Endothelial cell of umbilical vein (primary cell): ENCODE results near the gene LRRN3. TPM values are rescaled to one million over a fixed set of nuclear protein-coding genes. Genes with fewer than 3 reads are reported as not detected.

ENCODE experiments used
- BruUV-seq: library from RNA; stranded (reverse); fragments of 400-500 nt; replicated peaks from 2 replicates; lab custom pipeline; 2021; lab: Mats Ljungman, UMichigan
- CTCF ChIA-PET: fragments of 300-600, 350-600 bp; sonication (Branson Sonifier 250); formaldehyde crosslinking; loops from one replicate; lab custom pipeline; 2021; ENCODE audit warnings: antibody characterized with exemption, inconsistent platforms; lab: Charles Lee
- POLR2A ChIA-PET: fragments of 300-600, 350-600 bp; sonication (Branson Sonifier 250); formaldehyde crosslinking; loops from one replicate; lab custom pipeline; 2021; ENCODE audit warnings: antibody characterized with exemption, inconsistent platforms; lab: Charles Lee
- DNase-seq: peaks from one replicate; pipeline ENCODE4 v3.0.0-alpha.2; 2011; ENCODE audit warnings: low read depth, low spot score
- FAIRE-seq: peaks from 2 replicates; lab custom pipeline; 2011; peaks lifted over from hg19 to GRCh38; lab: Jason Lieb, UNC
- H2AFZ ChIP-seq: 2 replicates; pipeline ENCODE4 v1.6.0; 2012; ENCODE audit warnings: low read depth, low read length, control low read depth, inconsistent platforms
- H3K27ac ChIP-seq: 2 replicates; pipeline ENCODE4 v1.5.1; 2011; ENCODE audit warnings: low read depth, mild to moderate bottlenecking, control low read depth, low read length, moderate library complexity; ENCODE audit not compliant: insufficient read depth
- H3K27me3 ChIP-seq, 2 experiments: 2 replicates each; pipeline versions ENCODE4 v1.6.0 to v1.6.1; 2011; ENCODE audit warnings: low read length in 2 of 2, mixed read lengths in 1 of 2; ENCODE audit not compliant: control insufficient read depth in 2 of 2, insufficient read depth in 2 of 2
- H3K36me3 ChIP-seq, 2 experiments: 2 replicates in 1 of 2; 3 replicates in 1 of 2; pipeline ENCODE4 v1.5.1; 2011; ENCODE audit warnings: low read length in 2 of 2, mild to moderate bottlenecking in 1 of 2, moderate library complexity in 1 of 2; ENCODE audit not compliant: control insufficient read depth in 2 of 2, insufficient read depth in 2 of 2; ENCODE audit errors: extremely low read depth in 1 of 2
- H3K4me1 ChIP-seq: 3 replicates; pipeline ENCODE4 v1.5.1; 2011; ENCODE audit warnings: mild to moderate bottlenecking, low read length; ENCODE audit not compliant: control insufficient read depth, insufficient read depth; ENCODE audit errors: extremely low read depth
- H3K4me2 ChIP-seq: 2 replicates; pipeline ENCODE4 v1.6.1; 2011; ENCODE audit warnings: low read length, control low read depth, mixed read lengths; ENCODE audit not compliant: insufficient read depth
- H3K4me3 ChIP-seq, 3 experiments: fragments of 200-600 bp in 1 of 3; sonication (generic), shearing (Covaris generic) in 1 of 3; replicated peaks in 1 of 3; 2 replicates each; pipeline ENCODE4 v1.5.1; 2011 to 2016; ENCODE audit warnings: control low read depth in 3 of 3, low read length in 3 of 3, mild to moderate bottlenecking in 2 of 3, inconsistent platforms in 1 of 3, low read depth in 1 of 3, moderate library complexity in 1 of 3; ENCODE audit not compliant: insufficient read depth in 1 of 3
- H3K79me2 ChIP-seq: 2 replicates; pipeline ENCODE4 v1.6.0; 2012; ENCODE audit warnings: low read length, inconsistent platforms; ENCODE audit not compliant: control insufficient read depth, insufficient read depth
- H3K9ac ChIP-seq: replicated peaks from 2 replicates; pipeline ENCODE3; 2011; ENCODE audit warnings: low read length, control low read depth; ENCODE audit not compliant: insufficient read depth; ENCODE audit errors: extremely low read depth
- H3K9me1 ChIP-seq: replicated peaks from 3 replicates; pipeline ENCODE4 v1.6.0; 2011; ENCODE audit warnings: mild to moderate bottlenecking, low read length; ENCODE audit not compliant: control insufficient read depth, insufficient read depth; ENCODE audit errors: extremely low read depth
- H3K9me3 ChIP-seq: replicated peaks from 2 replicates; pipeline ENCODE4 v1.5.1; 2012; ENCODE audit warnings: low read length, inconsistent platforms; ENCODE audit not compliant: control insufficient read depth, insufficient read depth
- H4K20me1 ChIP-seq: replicated peaks from 2 replicates; pipeline ENCODE3; 2011; ENCODE audit warnings: mild to moderate bottlenecking, low read length; ENCODE audit not compliant: control insufficient read depth, insufficient read depth; ENCODE audit errors: extremely low read depth
- CTCF ChIP-seq, 2 donors: IDR thresholded peaks; 1 replicate in 1 of 2; 2 replicates in 1 of 2; pipeline ENCODE4 v1.5.1; 2011; ENCODE audit warnings: low read length in 2 of 2, mild to moderate bottlenecking in 2 of 2, moderate library complexity in 2 of 2, control low read depth in 1 of 2, inconsistent platforms in 1 of 2, low read depth in 1 of 2; ENCODE audit not compliant: insufficient read depth in 1 of 2; ENCODE audit errors: extremely low read depth in 1 of 2
- EZH2 ChIP-seq: IDR thresholded peaks from 2 replicates; pipeline ENCODE4 v1.6.1; 2012; ENCODE audit warnings: borderline replicate concordance, low read depth, mild to moderate bottlenecking, moderate library complexity, low read length, inconsistent platforms; ENCODE audit not compliant: severe bottlenecking
- FOS ChIP-seq: IDR thresholded peaks from 2 replicates; pipeline ENCODE4 v1.6.1; 2011; ENCODE audit warnings: mild to moderate bottlenecking, low read length, moderate library complexity, borderline replicate concordance; ENCODE audit not compliant: insufficient read depth
- GATA2 ChIP-seq: IDR thresholded peaks from 2 replicates; pipeline ENCODE4 v1.7.0; 2011; ENCODE audit warnings: low read depth, mild to moderate bottlenecking, moderate library complexity, mixed read lengths, low read length; ENCODE audit not compliant: insufficient read length, insufficient read depth
- JUN ChIP-seq: IDR thresholded peaks from 2 replicates; pipeline ENCODE4 v1.6.1; 2011; ENCODE audit warnings: borderline replicate concordance, low read depth; ENCODE audit not compliant: insufficient read length, insufficient read depth
- MAX ChIP-seq: IDR thresholded peaks from 2 replicates; pipeline ENCODE4 v1.6.1; 2011; ENCODE audit not compliant: insufficient read depth, insufficient read length
- MYC ChIP-seq: IDR thresholded peaks from one replicate; pipeline ENCODE4 v1.6.1; 2011; ENCODE audit warnings: mild to moderate bottlenecking, low read depth, low read length
- POLR2A ChIP-seq: IDR thresholded peaks from 2 replicates; pipeline ENCODE4 v1.6.1; 2012; ENCODE audit warnings: low read depth, mild to moderate bottlenecking, control low read depth, low read length
- POLR2AphosphoS5 ChIP-seq: IDR thresholded peaks from 2 replicates; pipeline ENCODE4 v1.6.1; 2012; ENCODE audit warnings: low read depth, mild to moderate bottlenecking, control low read depth, low read length, moderate library complexity; ENCODE audit not compliant: insufficient read depth
- dilution Hi-C: fragments of 300-500 bp; cut with MboI; formaldehyde crosslinking; loops from one replicate; pipeline ENCODE4 v1.15.0; 2019; ENCODE audit warnings: low sequenced_read_pairs; ENCODE audit not compliant: extremely low pct_ligation_motif_present
- intact Hi-C: fragments of 100-400 bp; cut with micrococcal nuclease; formaldehyde crosslinking; loops from one replicate; pipeline ENCODE4 v1.10.0; 2022
- polyA plus RNA-seq, 4 experiments: library from polyadenylated mRNA; depleted of rRNA in 3 of 4; stranded (reverse) in 3 of 4; unstranded in 1 of 4; fragments of >200 nt; gene quantifications; 2 replicates each; pipeline versions ENCODE4 v1.2.1 to v1.2.3, GENCODE V29; 2011 to 2012; ENCODE audit warnings: missing spikeins in 1 of 4
- total RNA-seq: library from RNA; stranded (reverse); gene quantifications from 2 replicates; pipeline ENCODE4 v1.2.3, GENCODE V29; 2021

LRRN3 gene
- total and polyA plus RNA-seq, 2 donors (not counting 3 experiments of a cell fraction or from before 2014, with no cell fraction given), result not detected

- DNase-seq, result no peak
- CTCF ChIA-PET, result no interaction called here
- dilution Hi-C loops, result no loop called here
These were observed 14.7 kb upstream of the LRRN3 start for GRCh38 chr7:111076205-111076604.

More at GRCh38 chr7:111076205-111076604, 14.7 kb upstream of the LRRN3 start:
- no TSS peak for BruUV-seq
- Histone ChIP-seq H3K4me3 (no peak overlapping the region), H3K9ac (no peak overlapping the region), H3K9me3 (no peaks in the 10 kb centered on the region), H3K4me2 (no peak overlapping the region), H3K4me1 (peaks cover 2% of the 10 kb centered on the region), H3K27me3 (no peaks in the 10 kb centered on the region), H3K9me1 (no peaks in the 10 kb centered on the region), H2AFZ (no peak overlapping the region), H3K79me2 (no peaks in the 10 kb centered on the region), H3K27ac (no peak overlapping the region), H3K36me3 (no peaks in the 10 kb centered on the region), H4K20me1 (no peaks in the 10 kb centered on the region)
- no peak for TF ChIP-seq GATA2
- no peak for TF ChIP-seq CTCF (IDR thresholded peaks at IDR 0.05; ENCODE audit: extremely low read depth in 1 of 2, insufficient read depth in 1 of 2, low read depth in 1 of 2, low read length in 2 of 2)
- no peak for TF ChIP-seq POLR2AphosphoS5
- no peak for TF ChIP-seq POLR2A
- TF ChIP-seq EZH2, result no peak
- no peak for TF ChIP-seq FOS
- no peak for TF ChIP-seq MAX
- TF ChIP-seq JUN, result no peak
- no peak for TF ChIP-seq MYC
- intact Hi-C loops, result no loop called here
- FAIRE-seq, result no peak
- POLR2A ChIA-PET, result no interaction called here
